Liver (tissue), 9 donors: ENCODE measurements around the gene SYPL1. TPM values are rescaled to one million over a fixed set of nuclear protein-coding genes. Genes with fewer than 3 reads are reported as not detected.

Experiments
- DNase-seq: peaks from one replicate; pipeline ENCODE4 v3.0.0-alpha.2; 2017; ENCODE audit warnings: low spot score
- H3K27ac ChIP-seq, 2 donors: one replicate each; pipeline ENCODE4 v1.7.0; 2013; ENCODE audit warnings: inconsistent platforms in 2 of 2, low read length in 2 of 2, control low read depth in 1 of 2, low read depth in 1 of 2, mild to moderate bottlenecking in 1 of 2
- H3K27me3 ChIP-seq, 4 donors: one replicate each; pipeline versions ENCODE4 v1.6.1 to v1.7.0; 2013; ENCODE audit warnings: low read length in 3 of 4, inconsistent platforms in 1 of 4, mild to moderate bottlenecking in 1 of 4, moderate library complexity in 1 of 4; ENCODE audit not compliant: control insufficient read depth in 4 of 4, insufficient read depth in 4 of 4
- H3K36me3 ChIP-seq, 4 donors: one replicate each; pipeline versions ENCODE4 v1.6.1 to v1.7.0; 2013; ENCODE audit warnings: low read length in 3 of 4, mild to moderate bottlenecking in 3 of 4, low read depth in 1 of 4, moderate library complexity in 1 of 4; ENCODE audit not compliant: control insufficient read depth in 4 of 4, insufficient read depth in 3 of 4
- H3K4me1 ChIP-seq, 4 donors: one replicate each; pipeline versions ENCODE4 v1.6.1 to v1.7.0; 2013; ENCODE audit warnings: low read length in 3 of 4, mild to moderate bottlenecking in 3 of 4, moderate library complexity in 1 of 4; ENCODE audit not compliant: control insufficient read depth in 4 of 4, insufficient read depth in 4 of 4
- H3K4me3 ChIP-seq, 3 donors: one replicate each; pipeline versions ENCODE4 v1.6.1 to v1.7.0; 2013; ENCODE audit warnings: low read length in 3 of 3, control low read depth in 1 of 3, low read depth in 1 of 3, mild to moderate bottlenecking in 1 of 3
- H3K9ac ChIP-seq, 2 donors: one replicate each; pipeline ENCODE4 v1.7.0; 2013; ENCODE audit warnings: low read length in 2 of 2, mild to moderate bottlenecking in 2 of 2, moderate library complexity in 2 of 2, control low read depth in 1 of 2, low read depth in 1 of 2
- H3K9me3 ChIP-seq, 4 donors: one replicate each; pipeline versions ENCODE4 v1.6.1 to v1.7.0; 2013; ENCODE audit warnings: low read length in 3 of 4; ENCODE audit not compliant: control insufficient read depth in 4 of 4
- EGR1 ChIP-seq, 2 donors: IDR thresholded peaks; 2 replicates each; pipeline ENCODE4 v1.6.1; 2016 to 2018; ENCODE audit warnings: antibody characterized with exemption in 2 of 2, low read depth in 2 of 2
- FOXA1 ChIP-seq: IDR thresholded peaks from 2 replicates; pipeline ENCODE4 v1.6.1; 2016; ENCODE audit warnings: antibody characterized with exemption
- FOXA2 ChIP-seq: IDR thresholded peaks from 2 replicates; pipeline ENCODE4 v1.6.1; 2016; ENCODE audit warnings: antibody characterized with exemption
- GABPA ChIP-seq, 2 donors: IDR thresholded peaks in 1 of 2; conservative IDR thresholded peaks in 1 of 2; 2 replicates each; pipeline ENCODE4 v1.6.1; 2016; ENCODE audit warnings: antibody characterized with exemption in 2 of 2, mild to moderate bottlenecking in 1 of 2, moderate library complexity in 1 of 2
- HNF4A ChIP-seq, 2 donors: conservative IDR thresholded peaks; 2 replicates each; pipeline ENCODE4 v1.6.1; 2016; ENCODE audit warnings: antibody characterized with exemption in 2 of 2, mild to moderate bottlenecking in 2 of 2
- HNF4G ChIP-seq: IDR thresholded peaks from 2 replicates; pipeline ENCODE4 v1.6.1; 2016; ENCODE audit warnings: antibody characterized with exemption
- JUND ChIP-seq, 2 donors: IDR thresholded peaks; 2 replicates each; pipeline ENCODE4 v1.6.1; 2016; ENCODE audit warnings: antibody characterized with exemption in 2 of 2
- NR2F2 ChIP-seq: IDR thresholded peaks from 2 replicates; pipeline ENCODE4 v1.6.1; 2016; ENCODE audit warnings: antibody characterized with exemption
- RAD21 ChIP-seq, 2 donors: IDR thresholded peaks; 2 replicates each; pipeline ENCODE4 v1.6.1; 2016; ENCODE audit warnings: antibody characterized with exemption in 2 of 2, mild to moderate bottlenecking in 2 of 2
- REST ChIP-seq: IDR thresholded peaks from 2 replicates; pipeline ENCODE4 v1.6.1; 2016; ENCODE audit warnings: antibody characterized with exemption, mild to moderate bottlenecking
- RXRA ChIP-seq, 2 donors: IDR thresholded peaks; 2 replicates each; pipeline ENCODE4 v1.6.1; 2017 to 2018; ENCODE audit warnings: antibody characterized with exemption in 2 of 2, mild to moderate bottlenecking in 1 of 2
- SP1 ChIP-seq: IDR thresholded peaks from 2 replicates; pipeline ENCODE4 v1.6.1; 2018; ENCODE audit warnings: antibody characterized with exemption, mild to moderate bottlenecking
- TAF1 ChIP-seq: conservative IDR thresholded peaks from 2 replicates; pipeline ENCODE4 v1.6.1; 2016; ENCODE audit warnings: antibody characterized with exemption, mild to moderate bottlenecking
- YY1 ChIP-seq: IDR thresholded peaks from 2 replicates; pipeline ENCODE4 v1.6.1; 2016; ENCODE audit warnings: antibody characterized with exemption, mild to moderate bottlenecking
- WGBS: extraction: QIAGEN DNeasy Blood & Tissue Kit; methylation state at CpG from one replicate; pipeline ENCODE4 v1.1.7; 2013; 5-methylcytosine and 5-hydroxymethylcytosine counted together
- polyA plus RNA-seq, 2 donors: library from polyadenylated mRNA; stranded (reverse) in 1 of 2; unstranded in 1 of 2; fragments of 200-250 nt in 1 of 2; fragments of >200 nt in 1 of 2; fragmentation: Nextera tagmentation in 1 of 2; extraction: Ambion mirVana in 1 of 2; gene quantifications; one replicate each; pipeline versions ENCODE4 v1.2.1 to v1.2.3, GENCODE V29; 2013 to 2015
- total RNA-seq, 2 donors: library from RNA; depleted of rRNA; stranded (reverse); fragments of >200 nt; gene quantifications; one replicate each; pipeline ENCODE4 v1.2.3, GENCODE V29; 2014
- TF ChIP-seq, protein P1 (sequence below): fragments of 150-350 bp; IDR thresholded peaks from 2 replicates; pipeline ENCODE4 v1.5.1; 2017; ENCODE audit warnings: improper control_type of control experiment, low read depth, low read length; ENCODE audit not compliant: missing input control
- TF ChIP-seq, protein P2 (sequence below): IDR thresholded peaks from 2 replicates; pipeline ENCODE4 v1.6.1; 2016; ENCODE audit warnings: antibody characterized with exemption
- TF ChIP-seq, protein P3 (sequence below): IDR thresholded peaks from 2 replicates; pipeline ENCODE4 v1.6.1; 2016; ENCODE audit warnings: antibody characterized with exemption
- TF ChIP-seq, protein P4 (sequence below): IDR thresholded peaks from 2 replicates; pipeline ENCODE4 v1.6.1; 2016; ENCODE audit warnings: antibody characterized with exemption
- donor health status: healthy.
- donor health status: healthy.
- donor health status: healthy.
- donor health status: healthy.
- donor health status: healthy.

The SYPL1 gene
- total and polyA plus RNA-seq, 4 donors: 25.5 to 41.2 (median 28.8) TPM

- Histone ChIP-seq H3K9me3 (no peaks in the 10 kb centered on the region), H3K9ac (no peak overlapping the region), H3K4me1 (peaks cover 0 to 5% (median 1%) of the 10 kb centered on the region in 4 donors), H3K4me3 (no peak overlapping the region), H3K36me3 (no peaks in the 10 kb centered on the region), H3K27ac (no peak overlapping the region), H3K27me3 (no peaks in the 10 kb centered on the region)
- TF ChIP-seq GABPA (IDR thresholded peaks at IDR 0.05 in 1 of 2, conservative IDR thresholded peaks at IDR 0.05 in 1 of 2): no peak
- TF ChIP-seq, protein P1, sequence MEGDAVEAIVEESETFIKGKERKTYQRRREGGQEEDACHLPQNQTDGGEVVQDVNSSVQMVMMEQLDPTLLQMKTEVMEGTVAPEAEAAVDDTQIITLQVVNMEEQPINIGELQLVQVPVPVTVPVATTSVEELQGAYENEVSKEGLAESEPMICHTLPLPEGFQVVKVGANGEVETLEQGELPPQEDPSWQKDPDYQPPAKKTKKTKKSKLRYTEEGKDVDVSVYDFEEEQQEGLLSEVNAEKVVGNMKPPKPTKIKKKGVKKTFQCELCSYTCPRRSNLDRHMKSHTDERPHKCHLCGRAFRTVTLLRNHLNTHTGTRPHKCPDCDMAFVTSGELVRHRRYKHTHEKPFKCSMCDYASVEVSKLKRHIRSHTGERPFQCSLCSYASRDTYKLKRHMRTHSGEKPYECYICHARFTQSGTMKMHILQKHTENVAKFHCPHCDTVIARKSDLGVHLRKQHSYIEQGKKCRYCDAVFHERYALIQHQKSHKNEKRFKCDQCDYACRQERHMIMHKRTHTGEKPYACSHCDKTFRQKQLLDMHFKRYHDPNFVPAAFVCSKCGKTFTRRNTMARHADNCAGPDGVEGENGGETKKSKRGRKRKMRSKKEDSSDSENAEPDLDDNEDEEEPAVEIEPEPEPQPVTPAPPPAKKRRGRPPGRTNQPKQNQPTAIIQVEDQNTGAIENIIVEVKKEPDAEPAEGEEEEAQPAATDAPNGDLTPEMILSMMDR: no peak
- no peak for TF ChIP-seq YY1
- TF ChIP-seq JUND (IDR thresholded peaks at IDR 0.05): no peak
- TF ChIP-seq, protein P2, sequence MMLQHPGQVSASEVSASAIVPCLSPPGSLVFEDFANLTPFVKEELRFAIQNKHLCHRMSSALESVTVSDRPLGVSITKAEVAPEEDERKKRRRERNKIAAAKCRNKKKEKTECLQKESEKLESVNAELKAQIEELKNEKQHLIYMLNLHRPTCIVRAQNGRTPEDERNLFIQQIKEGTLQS: no peak
- TF ChIP-seq, protein P3, sequence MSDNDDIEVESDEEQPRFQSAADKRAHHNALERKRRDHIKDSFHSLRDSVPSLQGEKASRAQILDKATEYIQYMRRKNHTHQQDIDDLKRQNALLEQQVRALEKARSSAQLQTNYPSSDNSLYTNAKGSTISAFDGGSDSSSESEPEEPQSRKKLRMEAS: no peak
- TF ChIP-seq NR2F2: no peak
- no peak for TF ChIP-seq EGR1 (IDR thresholded peaks at IDR 0.05; ENCODE audit: low read depth in 2 of 2)
- no peak for TF ChIP-seq HNF4A (conservative IDR thresholded peaks at IDR 0.05)
- TF ChIP-seq RXRA (IDR thresholded peaks at IDR 0.05): no peak
- no peak for TF ChIP-seq TAF1
- TF ChIP-seq SP1: no peak
- no peak for TF ChIP-seq FOXA1
- TF ChIP-seq REST: no peak
- no peak for TF ChIP-seq HNF4G
- TF ChIP-seq FOXA2: no peak
- TF ChIP-seq, protein P4, sequence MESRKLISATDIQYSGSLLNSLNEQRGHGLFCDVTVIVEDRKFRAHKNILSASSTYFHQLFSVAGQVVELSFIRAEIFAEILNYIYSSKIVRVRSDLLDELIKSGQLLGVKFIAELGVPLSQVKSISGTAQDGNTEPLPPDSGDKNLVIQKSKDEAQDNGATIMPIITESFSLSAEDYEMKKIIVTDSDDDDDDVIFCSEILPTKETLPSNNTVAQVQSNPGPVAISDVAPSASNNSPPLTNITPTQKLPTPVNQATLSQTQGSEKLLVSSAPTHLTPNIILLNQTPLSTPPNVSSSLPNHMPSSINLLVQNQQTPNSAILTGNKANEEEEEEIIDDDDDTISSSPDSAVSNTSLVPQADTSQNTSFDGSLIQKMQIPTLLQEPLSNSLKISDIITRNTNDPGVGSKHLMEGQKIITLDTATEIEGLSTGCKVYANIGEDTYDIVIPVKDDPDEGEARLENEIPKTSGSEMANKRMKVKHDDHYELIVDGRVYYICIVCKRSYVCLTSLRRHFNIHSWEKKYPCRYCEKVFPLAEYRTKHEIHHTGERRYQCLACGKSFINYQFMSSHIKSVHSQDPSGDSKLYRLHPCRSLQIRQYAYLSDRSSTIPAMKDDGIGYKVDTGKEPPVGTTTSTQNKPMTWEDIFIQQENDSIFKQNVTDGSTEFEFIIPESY: no peak
- TF ChIP-seq RAD21 (IDR thresholded peaks at IDR 0.05): no peak
- DNase-seq: no peak
- WGBS: 90% methylated on average over 5 of the region's 5 CpGs
These were observed 61.4 kb downstream of the SYPL1 start for GRCh38 chr7:106050746-106051117.
